ENCODE measurements around the gene BCKDHB. TPM values are rescaled to one million over a fixed set of nuclear protein-coding genes. Genes with fewer than 3 reads are reported as not detected.

The BCKDHB gene
- total and polyA plus RNA-seq, 12 donors: 6.4 to 33.9 (median 18.9) TPM

GRCh38 chr6:80156221-80156620 lies 49.8 kb downstream of the BCKDHB start:
- Histone ChIP-seq H3K4me1 (replicated peaks in 1 of 2) (no peaks in the 10 kb centered on the region), H3K9me3 (replicated peaks in 1 of 3) (peaks cover 0 to 6% (median 0%) of the 10 kb centered on the region in 3 donors), H3K36me3 (replicated peaks in 1 of 2) (no peaks in the 10 kb centered on the region), H3K27ac (no peak overlapping the region), H3K27me3 (no peaks in the 10 kb centered on the region), H3K4me3 (no peak overlapping the region)
- no peak for DNase-seq
- intact Hi-C loops (cut with DNase I): no loop called here
- TF ChIP-seq CTCF (IDR thresholded peaks at IDR 0.05): no peak
- TF ChIP-seq POLR2A (IDR thresholded peaks at IDR 0.05): no peak

DNA sequence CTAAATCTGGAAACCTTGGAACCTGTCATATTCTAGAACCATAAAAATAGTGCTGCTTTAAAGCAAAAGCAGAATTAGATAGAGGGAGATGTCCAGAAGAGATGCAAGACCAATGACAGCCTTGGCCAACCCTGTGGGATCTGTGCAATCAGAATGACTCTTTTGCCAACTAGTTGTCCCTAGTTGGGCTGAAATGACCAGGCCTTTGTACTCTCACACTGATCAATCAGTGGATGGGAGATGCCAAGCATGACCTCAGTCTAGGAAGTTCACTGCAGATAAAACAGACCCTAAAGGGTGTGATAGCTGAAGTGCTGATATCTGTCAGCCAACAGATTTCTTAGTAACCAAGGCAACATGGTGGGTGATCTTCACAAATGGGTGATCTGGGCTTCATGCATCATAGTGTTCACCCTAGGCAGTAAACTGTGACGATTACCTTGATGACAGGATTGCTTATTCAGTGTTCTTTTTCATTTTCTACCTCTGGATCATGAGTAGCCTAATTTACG lies 52.1 kb downstream of the BCKDHB start:
- no peaks in the 10 kb centered on the region for H3K36me3 ChIP-seq (replicated peaks in 1 of 2)
- TF ChIP-seq CTCF (IDR thresholded peaks at IDR 0.05) (no peak), POLR2A (IDR thresholded peaks at IDR 0.05) (no peak)
- no peaks in the 10 kb centered on the region for H3K27me3 ChIP-seq
- no peak overlapping the region for H3K4me3 ChIP-seq
- H3K9me3 ChIP-seq (replicated peaks in 1 of 3): peaks cover 0 to 6% (median 0%) of the 10 kb centered on the region in 3 donors
- WGBS, 4 donors: 87 to 100% (median 90%) methylated on average over 2 of the region's 2 CpGs
- no peak overlapping the region for H3K27ac ChIP-seq
- DNase-seq: no peak
- no peaks in the 10 kb centered on the region for H3K4me1 ChIP-seq (replicated peaks in 1 of 2)
- intact Hi-C loops (cut with DNase I): no loop called here

DNA sequence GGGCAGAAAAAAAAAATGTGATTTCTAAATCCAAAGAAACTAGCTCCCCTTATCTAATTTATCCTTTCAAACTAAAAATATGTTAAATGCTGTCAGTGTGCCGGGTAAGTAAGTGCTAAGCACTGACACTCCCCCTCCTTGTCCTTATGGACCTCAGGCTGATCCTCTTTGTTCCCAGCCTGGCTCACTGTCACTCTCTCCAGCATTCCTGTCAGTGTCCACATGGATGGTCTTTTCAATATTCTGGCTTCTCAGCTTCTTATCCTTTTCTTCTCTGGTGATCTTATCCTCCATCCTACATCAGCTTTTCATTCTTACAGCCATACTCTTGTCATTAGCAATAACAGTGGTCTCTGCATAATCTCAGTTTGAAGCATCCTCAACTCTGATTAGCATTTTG lies 55.0 kb downstream of the BCKDHB start:
- Histone ChIP-seq H3K4me1 (replicated peaks in 1 of 2) (no peaks in the 10 kb centered on the region), H3K36me3 (replicated peaks in 1 of 2) (no peaks in the 10 kb centered on the region), H3K27ac (no peak overlapping the region), H3K4me3 (no peak overlapping the region), H3K9me3 (replicated peaks in 1 of 3) (peaks cover 0 to 6% (median 0%) of the 10 kb centered on the region in 3 donors), H3K27me3 (no peaks in the 10 kb centered on the region)
- DNase-seq: no peak
- no peak for TF ChIP-seq POLR2A (IDR thresholded peaks at IDR 0.05)
- intact Hi-C loops (cut with DNase I): no loop called here
- 86 to 98% (median 92%) methylated on average over 1 of the region's 1 CpG for WGBS, 4 donors

DNA sequence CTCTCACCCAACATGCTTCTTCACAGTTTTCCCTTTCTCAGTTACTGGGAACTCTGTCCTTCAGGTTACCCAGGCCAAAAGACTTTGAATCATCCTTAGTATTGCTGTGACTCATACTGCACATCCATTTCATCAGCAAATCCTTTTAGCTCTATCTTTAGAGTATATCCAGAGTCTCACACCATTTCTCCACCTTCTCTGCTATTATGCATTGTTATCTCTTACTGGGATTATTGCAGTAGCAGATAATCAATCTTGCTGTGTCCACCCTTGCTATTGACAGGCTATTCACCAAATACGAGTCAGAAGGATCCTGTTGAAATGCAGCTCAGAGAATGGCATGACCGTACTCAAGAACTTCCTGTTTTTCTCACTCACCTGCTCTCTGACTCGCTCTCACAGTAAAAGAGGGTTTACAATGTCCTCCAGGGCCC lies 57.3 kb downstream of the BCKDHB start:
- TF ChIP-seq CTCF (IDR thresholded peaks at IDR 0.05) (no peak), POLR2A (IDR thresholded peaks at IDR 0.05) (no peak)
- Histone ChIP-seq H3K4me1 (replicated peaks in 1 of 2) (no peaks in the 10 kb centered on the region), H3K36me3 (replicated peaks in 1 of 2) (no peaks in the 10 kb centered on the region), H3K27ac (no peak overlapping the region), H3K4me3 (no peak overlapping the region), H3K27me3 (no peaks in the 10 kb centered on the region), H3K9me3 (replicated peaks in 1 of 3) (peaks cover 0 to 6% (median 0%) of the 10 kb centered on the region in 3 donors)
- DNase-seq: no peak
- 52 to 75% (median 69%) methylated on average over 3 of the region's 3 CpGs for whole genome bisulfite sequencing, 4 donors
- intact Hi-C loops (cut with DNase I): no loop called here

- Histone ChIP-seq H3K4me3 (no peak overlapping the region), H3K36me3 (replicated peaks in 1 of 2) (no peaks in the 10 kb centered on the region), H3K27me3 (no peaks in the 10 kb centered on the region), H3K27ac (no peak overlapping the region), H3K4me1 (replicated peaks in 1 of 2) (no peaks in the 10 kb centered on the region), H3K9me3 (replicated peaks in 1 of 3) (no peaks in the 10 kb centered on the region)
- 60 to 74% (median 71%) methylated on average over 3 of the region's 3 CpGs for WGBS, 4 donors
- TF ChIP-seq POLR2A (IDR thresholded peaks at IDR 0.05) (no peak), CTCF (IDR thresholded peaks at IDR 0.05) (no peak)
- DNase-seq: no peak
- intact Hi-C loops (cut with DNase I): no loop called here
Measured at GRCh38 chr6:80165143-80165542, 58.7 kb downstream of the BCKDHB start.
